Gastrocnemius medialis (tissue), 4 donors: ENCODE measurements around the gene FTCD.
A peak's percentile ranks its signal among the peaks of the same experiment; 100 is the strongest.
"Not testable (repeated sequence)": the region's sequence is repeated elsewhere in the genome, so short reads cannot be mapped to it uniquely, and the experiment has no call there.

ENCODE experiments used
- POLR2A ChIP-seq, 2 donors: fragments of 450-650 bp; IDR thresholded peaks; one replicate each; pipeline ENCODE4 v1.6.1; 2017; ENCODE audit warnings: antibody characterized with exemption in 2 of 2, mild to moderate bottlenecking in 2 of 2, moderate library complexity in 2 of 2
- TF ChIP-seq, protein P1 (sequence below), 5 experiments: fragments of 450-650 bp in 3 of 5; fragments of 200-600 bp in 2 of 5; sonication (generic) in 2 of 5; IDR thresholded peaks in 4 of 5; conservative IDR thresholded peaks in 1 of 5; 1 replicate in 4 of 5; 2 replicates in 1 of 5; pipeline ENCODE4 v1.5.1; 2016 to 2019; ENCODE audit warnings: antibody characterized with exemption in 5 of 5, mild to moderate bottlenecking in 3 of 5, moderate library complexity in 3 of 5

GRCh38 chr21:46147429-46147828 is 8.0 kb downstream of the FTCD start:
- TF ChIP-seq, protein P1, sequence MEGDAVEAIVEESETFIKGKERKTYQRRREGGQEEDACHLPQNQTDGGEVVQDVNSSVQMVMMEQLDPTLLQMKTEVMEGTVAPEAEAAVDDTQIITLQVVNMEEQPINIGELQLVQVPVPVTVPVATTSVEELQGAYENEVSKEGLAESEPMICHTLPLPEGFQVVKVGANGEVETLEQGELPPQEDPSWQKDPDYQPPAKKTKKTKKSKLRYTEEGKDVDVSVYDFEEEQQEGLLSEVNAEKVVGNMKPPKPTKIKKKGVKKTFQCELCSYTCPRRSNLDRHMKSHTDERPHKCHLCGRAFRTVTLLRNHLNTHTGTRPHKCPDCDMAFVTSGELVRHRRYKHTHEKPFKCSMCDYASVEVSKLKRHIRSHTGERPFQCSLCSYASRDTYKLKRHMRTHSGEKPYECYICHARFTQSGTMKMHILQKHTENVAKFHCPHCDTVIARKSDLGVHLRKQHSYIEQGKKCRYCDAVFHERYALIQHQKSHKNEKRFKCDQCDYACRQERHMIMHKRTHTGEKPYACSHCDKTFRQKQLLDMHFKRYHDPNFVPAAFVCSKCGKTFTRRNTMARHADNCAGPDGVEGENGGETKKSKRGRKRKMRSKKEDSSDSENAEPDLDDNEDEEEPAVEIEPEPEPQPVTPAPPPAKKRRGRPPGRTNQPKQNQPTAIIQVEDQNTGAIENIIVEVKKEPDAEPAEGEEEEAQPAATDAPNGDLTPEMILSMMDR (IDR thresholded peaks at IDR 0.05 in 4 of 5, conservative IDR thresholded peaks at IDR 0.05 in 1 of 5), result peak in 1 of 5 experiments; percentile 12
- not testable (repeated sequence) for TF ChIP-seq POLR2A (IDR thresholded peaks at IDR 0.05)
